Measurements from ENCODE around the gene KCND3.
A peak's percentile ranks its signal among the peaks of the same experiment; 100 is the strongest.
"Not testable (repeated sequence)": the region's sequence is repeated elsewhere in the genome, so short reads cannot be mapped to it uniquely, and the experiment has no call there.

KCND3 gene

GRCh38 chr1:111742292-111742691 lies 247.2 kb downstream of the KCND3 start:
- DNase-seq; in situ Hi-C loops (cut with MboI; ENCODE audit: low pct_unique_long_range_greater_than_20kb, low sequenced_read_pairs): not testable (repeated sequence)

- in situ Hi-C loops (cut with MboI; ENCODE audit: low pct_unique_long_range_greater_than_20kb, low sequenced_read_pairs), result no loop called here
- no peak for DNase-seq
Measured at GRCh38 chr1:111739925-111740765, 249.3 kb downstream of the KCND3 start.

GRCh38 chr1:111739194-111739924 lies 250.1 kb downstream of the KCND3 start, which contains the start of gene INKA2:
Gene INKA2, minus strand, starts transcription at chr1:111739395. Its CDS starts 153 bp downstream, at chr1:111739242.
- in situ Hi-C loops (cut with MboI; ENCODE audit: low pct_unique_long_range_greater_than_20kb, low sequenced_read_pairs), result no loop called here
- peak; percentile 92 for DNase-seq

GRCh38 chr1:111738436-111739193 lies 250.9 kb downstream of the KCND3 start:
- DNase-seq, result peak; percentile 87
- in situ Hi-C loops (cut with MboI; ENCODE audit: low pct_unique_long_range_greater_than_20kb, low sequenced_read_pairs), result no loop called here

GRCh38 chr1:111738133-111738435 lies 251.4 kb downstream of the KCND3 start:
- no peak for DNase-seq
- in situ Hi-C loops (cut with MboI; ENCODE audit: low pct_unique_long_range_greater_than_20kb, low sequenced_read_pairs), result no loop called here

- no peak for DNase-seq
- in situ Hi-C loops (cut with MboI; ENCODE audit: low pct_unique_long_range_greater_than_20kb, low sequenced_read_pairs), result no loop called here
Measured at GRCh38 chr1:111737216-111738132, 252.0 kb downstream of the KCND3 start.

GRCh38 chr1:111736548-111737215 lies 252.8 kb downstream of the KCND3 start:
- in situ Hi-C loops (cut with MboI; ENCODE audit: low pct_unique_long_range_greater_than_20kb, low sequenced_read_pairs), result no loop called here
- no peak for DNase-seq

- in situ Hi-C loops (cut with MboI; ENCODE audit: low pct_unique_long_range_greater_than_20kb, low sequenced_read_pairs), result no loop called here
- no peak for DNase-seq
Measured at GRCh38 chr1:111735858-111736544, 253.5 kb downstream of the KCND3 start.

- in situ Hi-C loops (cut with MboI; ENCODE audit: low pct_unique_long_range_greater_than_20kb, low sequenced_read_pairs), result no loop called here
- DNase-seq, result no peak
Measured at GRCh38 chr1:111735321-111735720, 254.1 kb downstream of the KCND3 start.

GRCh38 chr1:111734856-111735255 lies 254.6 kb downstream of the KCND3 start:
- in situ Hi-C loops (cut with MboI; ENCODE audit: low pct_unique_long_range_greater_than_20kb, low sequenced_read_pairs), result no loop called here
- no peak for DNase-seq

GRCh38 chr1:111734426-111734825 lies 255.0 kb downstream of the KCND3 start:
- DNase-seq, result no peak
- in situ Hi-C loops (cut with MboI; ENCODE audit: low pct_unique_long_range_greater_than_20kb, low sequenced_read_pairs), result no loop called here

GRCh38 chr1:111733992-111734341 lies 255.5 kb downstream of the KCND3 start:
- in situ Hi-C loops (cut with MboI; ENCODE audit: low pct_unique_long_range_greater_than_20kb, low sequenced_read_pairs), result no loop called here
- peak; percentile 69 for DNase-seq

GRCh38 chr1:111733183-111733991 lies 256.1 kb downstream of the KCND3 start:
- peak; percentile 82 for DNase-seq

GRCh38 chr1:111732718-111733117 lies 256.8 kb downstream of the KCND3 start:
- in situ Hi-C loops (cut with MboI; ENCODE audit: low pct_unique_long_range_greater_than_20kb, low sequenced_read_pairs), result no loop called here
- no peak for DNase-seq

More at GRCh38 chr1:111733183-111733991, 256.1 kb downstream of the KCND3 start:
- in situ Hi-C loops (cut with MboI; ENCODE audit: low pct_unique_long_range_greater_than_20kb, low sequenced_read_pairs), result no loop called here

GRCh38 chr1:111731956-111732355 lies 257.5 kb downstream of the KCND3 start:
- no peak for DNase-seq
- in situ Hi-C loops (cut with MboI; ENCODE audit: low pct_unique_long_range_greater_than_20kb, low sequenced_read_pairs), result no loop called here

- no peak for DNase-seq
- in situ Hi-C loops (cut with MboI; ENCODE audit: low pct_unique_long_range_greater_than_20kb, low sequenced_read_pairs), result no loop called here
Measured at GRCh38 chr1:111730706-111731105, 258.8 kb downstream of the KCND3 start.
